ENCODE data around the gene ZC3H8.

ZC3H8 gene

DNA sequence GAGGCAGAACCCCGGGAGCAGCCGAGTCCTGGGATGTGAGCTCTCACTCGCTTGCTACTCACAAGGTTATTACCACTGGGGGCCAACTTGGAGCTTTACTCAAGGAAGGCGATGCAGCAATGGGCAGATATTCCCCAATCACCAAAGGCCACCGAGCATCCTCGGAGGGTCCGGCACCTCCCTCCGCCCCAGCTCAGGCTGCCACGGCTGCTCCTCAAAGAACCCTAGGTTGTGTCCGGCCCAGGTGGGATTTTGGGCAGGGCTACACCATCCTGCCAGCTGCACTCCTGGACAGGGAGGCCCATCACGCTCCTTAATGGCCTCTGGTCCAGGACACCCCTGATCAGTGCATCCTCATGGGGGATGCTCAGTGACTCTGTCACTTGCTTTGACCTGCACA is 91.9 kb downstream of the ZC3H8 start:
- DNase-seq, result no peak

DNA sequence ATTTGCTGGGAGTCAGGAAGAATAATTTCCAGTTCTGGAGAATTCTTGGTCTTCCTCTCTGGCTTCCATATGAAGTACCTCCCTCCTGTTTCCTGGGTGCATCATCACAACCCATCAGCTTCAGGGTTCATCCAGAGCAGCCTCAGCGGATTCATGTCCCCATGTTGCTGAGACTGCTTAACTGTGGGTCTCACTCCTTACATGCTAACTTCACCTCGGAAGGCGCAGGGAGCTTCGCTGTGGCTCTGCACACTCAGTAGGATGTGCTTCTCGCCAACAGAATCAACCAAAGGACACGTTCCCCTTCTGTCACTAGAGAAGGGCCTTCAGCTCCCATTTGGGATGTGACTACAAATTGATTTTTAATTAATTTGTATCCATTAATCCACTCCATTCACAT is 92.5 kb downstream of the ZC3H8 start:
- DNase-seq, result no peak
